ENCODE results near the gene TBC1D2. TPM values are rescaled to one million over a fixed set of nuclear protein-coding genes. Genes with fewer than 3 reads are reported as not detected.
"Not testable (repeated sequence)": the region's sequence is repeated elsewhere in the genome, so short reads cannot be mapped to it uniquely, and the experiment has no call there.

Gene TBC1D2
- total and polyA plus RNA-seq, 2 donors (not counting 3 experiments of a cell fraction or from before 2014, with no cell fraction given) = 3.4 to 4.5 TPM

DNA sequence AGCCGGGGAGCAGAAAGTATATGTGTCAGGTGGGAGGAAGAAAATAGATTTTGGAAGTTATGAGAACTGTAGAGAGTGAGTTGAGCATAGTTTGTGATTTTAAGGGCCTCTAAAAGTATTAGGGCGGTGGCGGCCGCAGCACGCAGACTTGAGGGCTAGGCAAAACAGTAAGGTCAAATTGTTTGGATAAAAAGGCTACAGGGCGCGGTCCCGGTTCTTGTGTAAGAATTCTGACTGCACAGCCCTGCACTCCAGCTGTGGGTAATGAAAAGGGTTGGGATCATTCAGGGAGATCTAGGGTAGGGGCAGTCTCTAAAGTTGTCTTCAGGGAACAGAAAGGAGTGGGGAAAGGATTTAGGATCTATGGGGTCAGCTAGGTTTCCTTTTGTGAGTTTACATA is 12.1 kb upstream of the TBC1D2 start:
- FAIRE-seq; H3K4me3 ChIP-seq (replicated peaks in 1 of 3; ENCODE audit: insufficient read depth in 1 of 3, low read depth in 1 of 3, low read length in 3 of 3); POLR2A ChIA-PET; intact Hi-C loops (cut with micrococcal nuclease); H3K79me2 ChIP-seq (ENCODE audit: control insufficient read depth, insufficient read depth, low read length); dilution Hi-C loops (cut with MboI; ENCODE audit: extremely low pct_ligation_motif_present, low sequenced_read_pairs); H3K27me3 ChIP-seq (ENCODE audit: control insufficient read depth in 2 of 2, insufficient read depth in 2 of 2, low read length in 2 of 2); H3K9me1 ChIP-seq (replicated peaks; ENCODE audit: control insufficient read depth, extremely low read depth, insufficient read depth, low read length); H2AFZ ChIP-seq (ENCODE audit: low read depth, low read length); DNase-seq (ENCODE audit: low read depth, low spot score); H3K4me1 ChIP-seq (ENCODE audit: control insufficient read depth, extremely low read depth, insufficient read depth, low read length); H4K20me1 ChIP-seq (replicated peaks; ENCODE audit: control insufficient read depth, extremely low read depth, insufficient read depth, low read length); BruUV-seq (replicated peaks); H3K9ac ChIP-seq (replicated peaks; ENCODE audit: extremely low read depth, insufficient read depth, low read length); H3K36me3 ChIP-seq (ENCODE audit: control insufficient read depth in 2 of 2, extremely low read depth in 1 of 2, insufficient read depth in 2 of 2, low read length in 2 of 2); CTCF ChIA-PET; H3K9me3 ChIP-seq (replicated peaks; ENCODE audit: control insufficient read depth, insufficient read depth, low read length); H3K27ac ChIP-seq (ENCODE audit: insufficient read depth, low read depth, low read length); H3K4me2 ChIP-seq (ENCODE audit: insufficient read depth, low read length): not testable (repeated sequence)

DNA sequence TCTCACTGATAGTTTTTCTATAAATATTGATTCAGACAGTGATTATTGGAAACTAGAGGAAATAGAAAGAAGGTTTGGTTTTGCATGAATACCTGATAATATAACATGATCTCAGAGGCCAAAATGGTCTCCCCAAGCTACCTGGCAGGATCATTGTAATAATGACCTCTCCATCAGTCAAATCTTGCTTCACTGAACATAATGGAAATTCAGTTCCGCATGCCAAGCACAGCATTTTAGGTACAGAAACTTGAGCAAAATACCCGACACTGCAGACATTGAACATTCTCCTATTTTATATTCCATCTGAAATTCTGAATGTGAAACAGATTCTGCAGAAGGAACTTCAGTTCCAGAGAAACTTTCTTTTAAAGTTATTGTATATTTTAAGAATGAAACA is 9.1 kb upstream of the TBC1D2 start:
- H4K20me1 ChIP-seq (replicated peaks; ENCODE audit: control insufficient read depth, extremely low read depth, insufficient read depth, low read length) = no peaks in the 10 kb centered on the region
- dilution Hi-C loops (cut with MboI; ENCODE audit: extremely low pct_ligation_motif_present, low sequenced_read_pairs) (no loop called here), intact Hi-C loops (cut with micrococcal nuclease) (loop anchor here (5.0 kb wide), 1 partner anchor 552 kb away; no protein-coding TSS in a partner anchor)
- no peaks in the 10 kb centered on the region for H3K4me1 ChIP-seq (ENCODE audit: control insufficient read depth, extremely low read depth, insufficient read depth, low read length)
- FAIRE-seq (no peak), DNase-seq (ENCODE audit: low read depth, low spot score) (no peak)
- H3K27me3 ChIP-seq (ENCODE audit: control insufficient read depth in 2 of 2, insufficient read depth in 2 of 2, low read length in 2 of 2) = no peaks in the 10 kb centered on the region
- H3K9me1 ChIP-seq (replicated peaks; ENCODE audit: control insufficient read depth, extremely low read depth, insufficient read depth, low read length) = no peaks in the 10 kb centered on the region
- no peaks in the 10 kb centered on the region for H3K36me3 ChIP-seq (ENCODE audit: control insufficient read depth in 2 of 2, extremely low read depth in 1 of 2, insufficient read depth in 2 of 2, low read length in 2 of 2)
- no peak overlapping the region for H3K4me2 ChIP-seq (ENCODE audit: insufficient read depth, low read length)
- H3K9me3 ChIP-seq (replicated peaks; ENCODE audit: control insufficient read depth, insufficient read depth, low read length) = no peaks in the 10 kb centered on the region
- no peak overlapping the region for H2AFZ ChIP-seq (ENCODE audit: low read depth, low read length)
- no peaks in the 10 kb centered on the region for H3K79me2 ChIP-seq (ENCODE audit: control insufficient read depth, insufficient read depth, low read length)
- H3K27ac ChIP-seq (ENCODE audit: insufficient read depth, low read depth, low read length) = no peak overlapping the region
- TF ChIP-seq, protein P1, sequence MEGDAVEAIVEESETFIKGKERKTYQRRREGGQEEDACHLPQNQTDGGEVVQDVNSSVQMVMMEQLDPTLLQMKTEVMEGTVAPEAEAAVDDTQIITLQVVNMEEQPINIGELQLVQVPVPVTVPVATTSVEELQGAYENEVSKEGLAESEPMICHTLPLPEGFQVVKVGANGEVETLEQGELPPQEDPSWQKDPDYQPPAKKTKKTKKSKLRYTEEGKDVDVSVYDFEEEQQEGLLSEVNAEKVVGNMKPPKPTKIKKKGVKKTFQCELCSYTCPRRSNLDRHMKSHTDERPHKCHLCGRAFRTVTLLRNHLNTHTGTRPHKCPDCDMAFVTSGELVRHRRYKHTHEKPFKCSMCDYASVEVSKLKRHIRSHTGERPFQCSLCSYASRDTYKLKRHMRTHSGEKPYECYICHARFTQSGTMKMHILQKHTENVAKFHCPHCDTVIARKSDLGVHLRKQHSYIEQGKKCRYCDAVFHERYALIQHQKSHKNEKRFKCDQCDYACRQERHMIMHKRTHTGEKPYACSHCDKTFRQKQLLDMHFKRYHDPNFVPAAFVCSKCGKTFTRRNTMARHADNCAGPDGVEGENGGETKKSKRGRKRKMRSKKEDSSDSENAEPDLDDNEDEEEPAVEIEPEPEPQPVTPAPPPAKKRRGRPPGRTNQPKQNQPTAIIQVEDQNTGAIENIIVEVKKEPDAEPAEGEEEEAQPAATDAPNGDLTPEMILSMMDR (IDR thresholded peaks at IDR 0.05; ENCODE audit: extremely low read depth in 1 of 2, insufficient read depth in 1 of 2, low read depth in 1 of 2, low read length in 2 of 2) = no peak
- TF ChIP-seq, protein P2, sequence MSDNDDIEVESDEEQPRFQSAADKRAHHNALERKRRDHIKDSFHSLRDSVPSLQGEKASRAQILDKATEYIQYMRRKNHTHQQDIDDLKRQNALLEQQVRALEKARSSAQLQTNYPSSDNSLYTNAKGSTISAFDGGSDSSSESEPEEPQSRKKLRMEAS (IDR thresholded peaks at IDR 0.05; ENCODE audit: insufficient read depth, insufficient read length) = no peak
- TF ChIP-seq POLR2A (IDR thresholded peaks at IDR 0.05; ENCODE audit: low read depth, low read length) (no peak), FOS (IDR thresholded peaks at IDR 0.05; ENCODE audit: borderline replicate concordance, insufficient read depth, low read length) (no peak), MYC (IDR thresholded peaks at IDR 0.05; ENCODE audit: low read depth, low read length) (no peak), EZH2 (IDR thresholded peaks at IDR 0.05; ENCODE audit: borderline replicate concordance, low read depth, low read length, severe bottlenecking) (no peak), JUN (IDR thresholded peaks at IDR 0.05; ENCODE audit: borderline replicate concordance, insufficient read depth, insufficient read length, low read depth) (no peak), POLR2AphosphoS5 (IDR thresholded peaks at IDR 0.05; ENCODE audit: insufficient read depth, low read depth, low read length) (no peak)
- no TSS peak for BruUV-seq (replicated peaks)
- POLR2A ChIA-PET = no interaction called here
- CTCF ChIA-PET = interaction anchor here (0.6 to 3.3 kb wide), 16 partner anchors 9 to 512 kb away, joined by 3 to 90 read pairs (median 6); partner anchors contain the start of genes CORO2A, TBC1D2, TRIM14 and TRMO
- H3K4me3 ChIP-seq (replicated peaks in 1 of 3; ENCODE audit: insufficient read depth in 1 of 3, low read depth in 1 of 3, low read length in 3 of 3) = no peak overlapping the region
- no peak overlapping the region for H3K9ac ChIP-seq (replicated peaks; ENCODE audit: extremely low read depth, insufficient read depth, low read length)

Measured in endothelial cell of umbilical vein (primary cell).